Measurements from ENCODE around the gene PODXL2.

PODXL2 gene

DNA sequence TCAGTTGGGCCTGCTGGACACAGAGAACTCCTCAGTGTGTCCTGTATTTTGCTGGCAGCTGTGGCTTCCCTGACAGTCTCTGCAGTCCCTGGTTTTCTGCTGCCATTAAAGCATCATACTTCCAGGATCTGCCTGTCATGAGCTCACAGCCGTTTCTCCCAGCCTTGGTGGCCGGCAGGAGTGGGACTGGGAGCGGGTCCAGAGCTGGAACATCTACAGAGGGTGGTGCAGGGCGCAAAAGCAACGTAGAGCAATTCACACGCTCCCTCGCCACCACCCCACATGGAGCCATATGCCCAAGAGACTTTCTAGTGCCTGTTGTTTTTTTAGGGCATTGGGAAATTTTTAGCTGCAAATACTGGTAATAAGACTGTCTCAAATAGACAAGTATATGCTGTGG, 77.3 kb downstream of the PODXL2 start:
- no peak for DNase-seq
- Histone ChIP-seq H3K4me3 (ENCODE audit: insufficient read depth, low read depth, low read length, poor library complexity, severe bottlenecking) (no peak overlapping the region), H3K27me3 (replicated peaks; ENCODE audit: control insufficient read depth, insufficient read depth, low read length, poor library complexity, severe bottlenecking) (no peaks in the 10 kb centered on the region), H3K27ac (ENCODE audit: insufficient read depth, low read length, poor library complexity, severe bottlenecking) (no peak overlapping the region), H3K36me3 (ENCODE audit: control insufficient read depth, insufficient read depth, low read length) (no peaks in the 10 kb centered on the region), H3K4me1 (ENCODE audit: control insufficient read depth, insufficient read depth, low read length, poor library complexity, severe bottlenecking) (no peaks in the 10 kb centered on the region), H3K9me3 (ENCODE audit: control insufficient read depth, low read length) (no peaks in the 10 kb centered on the region)

DNA sequence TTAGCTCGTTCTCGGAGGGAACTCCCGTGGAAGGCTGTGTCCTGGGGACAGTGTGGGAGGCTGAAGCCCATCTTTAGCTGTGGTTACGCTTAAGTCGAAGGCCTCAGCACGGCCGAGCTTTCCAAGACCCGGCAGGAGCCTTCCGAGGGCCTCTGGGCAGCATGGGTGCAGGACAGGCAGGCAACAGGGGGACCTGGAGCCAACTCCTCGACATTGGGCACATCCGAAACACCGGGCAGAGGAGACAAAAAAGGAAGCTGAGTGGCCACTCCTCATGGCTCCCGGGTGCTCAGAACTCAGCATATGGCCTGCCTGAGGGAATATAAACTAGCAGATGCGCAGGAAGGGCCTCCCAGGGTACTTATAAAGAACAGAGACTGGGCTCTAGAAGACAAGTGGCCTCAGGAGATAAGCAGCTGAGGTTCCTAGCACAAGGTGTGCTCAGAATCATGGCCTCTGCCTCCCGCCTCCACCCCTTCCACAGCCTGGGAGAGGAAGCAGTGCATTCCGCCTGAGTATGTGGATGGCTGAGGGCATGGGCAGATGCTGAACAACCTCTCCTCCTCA, 77.9 kb downstream of the PODXL2 start:
- Histone ChIP-seq H3K36me3 (ENCODE audit: control insufficient read depth, insufficient read depth, low read length) (no peaks in the 10 kb centered on the region), H3K4me1 (ENCODE audit: control insufficient read depth, insufficient read depth, low read length, poor library complexity, severe bottlenecking) (no peaks in the 10 kb centered on the region), H3K27me3 (replicated peaks; ENCODE audit: control insufficient read depth, insufficient read depth, low read length, poor library complexity, severe bottlenecking) (no peaks in the 10 kb centered on the region), H3K4me3 (ENCODE audit: insufficient read depth, low read depth, low read length, poor library complexity, severe bottlenecking) (no peak overlapping the region), H3K27ac (ENCODE audit: insufficient read depth, low read length, poor library complexity, severe bottlenecking) (no peak overlapping the region), H3K9me3 (ENCODE audit: control insufficient read depth, low read length) (no peaks in the 10 kb centered on the region)
- no peak for DNase-seq

DNA sequence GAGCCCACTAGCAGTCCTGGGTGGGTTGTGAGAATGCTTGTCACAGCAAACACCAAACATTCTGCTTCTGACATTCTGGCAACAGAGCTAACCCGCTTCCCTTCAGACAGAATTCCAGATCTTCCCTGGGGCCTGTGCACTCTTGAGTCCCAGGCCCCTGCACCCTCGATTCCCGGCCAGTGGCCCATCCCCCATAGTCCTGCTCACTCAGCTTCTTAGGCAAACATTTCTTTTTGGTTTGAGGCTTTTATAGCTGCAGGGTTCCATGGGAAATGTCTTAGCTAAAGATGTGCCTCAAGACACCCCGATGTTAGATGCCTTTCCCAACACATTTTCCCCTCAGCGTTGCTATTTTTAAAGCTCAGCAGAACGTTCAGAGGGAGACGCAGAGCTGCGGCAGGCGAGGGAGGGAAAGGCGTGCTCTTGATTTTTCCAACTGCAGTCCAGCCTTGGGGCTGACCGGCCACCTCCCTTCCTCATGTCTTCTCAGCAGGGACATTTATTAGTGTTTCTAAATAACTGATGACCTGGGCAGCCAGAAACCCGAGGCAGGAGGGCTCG, 78.9 kb downstream of the PODXL2 start:
- Histone ChIP-seq H3K27ac (ENCODE audit: insufficient read depth, low read length, poor library complexity, severe bottlenecking) (no peak overlapping the region), H3K9me3 (ENCODE audit: control insufficient read depth, low read length) (no peaks in the 10 kb centered on the region), H3K36me3 (ENCODE audit: control insufficient read depth, insufficient read depth, low read length) (no peaks in the 10 kb centered on the region), H3K4me1 (ENCODE audit: control insufficient read depth, insufficient read depth, low read length, poor library complexity, severe bottlenecking) (no peaks in the 10 kb centered on the region), H3K4me3 (ENCODE audit: insufficient read depth, low read depth, low read length, poor library complexity, severe bottlenecking) (no peak overlapping the region), H3K27me3 (replicated peaks; ENCODE audit: control insufficient read depth, insufficient read depth, low read length, poor library complexity, severe bottlenecking) (no peaks in the 10 kb centered on the region)
- no peak for DNase-seq

DNA sequence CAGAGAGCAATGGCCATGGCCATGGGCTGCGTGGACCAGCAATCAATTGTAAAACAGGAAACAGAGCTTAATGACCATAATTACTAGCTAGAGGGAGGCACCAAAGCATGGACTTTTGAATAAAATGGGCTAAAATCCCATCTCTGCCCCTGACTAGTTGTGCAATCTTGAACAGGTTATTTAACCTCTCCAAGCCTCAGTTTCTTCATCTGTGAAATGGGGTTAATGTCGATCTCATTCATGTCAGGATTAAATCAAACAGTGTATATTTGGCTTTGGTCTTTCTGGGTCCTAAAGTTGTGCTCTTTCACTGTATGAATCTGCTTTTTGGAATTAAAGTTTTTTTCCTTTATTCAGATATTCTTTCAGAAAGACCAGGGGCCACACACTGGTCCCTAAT, 79.9 kb downstream of the PODXL2 start:
- Histone ChIP-seq H3K27me3 (replicated peaks; ENCODE audit: control insufficient read depth, insufficient read depth, low read length, poor library complexity, severe bottlenecking) (no peaks in the 10 kb centered on the region), H3K4me1 (ENCODE audit: control insufficient read depth, insufficient read depth, low read length, poor library complexity, severe bottlenecking) (no peaks in the 10 kb centered on the region), H3K27ac (ENCODE audit: insufficient read depth, low read length, poor library complexity, severe bottlenecking) (no peak overlapping the region), H3K9me3 (ENCODE audit: control insufficient read depth, low read length) (no peaks in the 10 kb centered on the region), H3K36me3 (ENCODE audit: control insufficient read depth, insufficient read depth, low read length) (no peaks in the 10 kb centered on the region), H3K4me3 (ENCODE audit: insufficient read depth, low read depth, low read length, poor library complexity, severe bottlenecking) (no peak overlapping the region)
- DNase-seq = no peak

DNA sequence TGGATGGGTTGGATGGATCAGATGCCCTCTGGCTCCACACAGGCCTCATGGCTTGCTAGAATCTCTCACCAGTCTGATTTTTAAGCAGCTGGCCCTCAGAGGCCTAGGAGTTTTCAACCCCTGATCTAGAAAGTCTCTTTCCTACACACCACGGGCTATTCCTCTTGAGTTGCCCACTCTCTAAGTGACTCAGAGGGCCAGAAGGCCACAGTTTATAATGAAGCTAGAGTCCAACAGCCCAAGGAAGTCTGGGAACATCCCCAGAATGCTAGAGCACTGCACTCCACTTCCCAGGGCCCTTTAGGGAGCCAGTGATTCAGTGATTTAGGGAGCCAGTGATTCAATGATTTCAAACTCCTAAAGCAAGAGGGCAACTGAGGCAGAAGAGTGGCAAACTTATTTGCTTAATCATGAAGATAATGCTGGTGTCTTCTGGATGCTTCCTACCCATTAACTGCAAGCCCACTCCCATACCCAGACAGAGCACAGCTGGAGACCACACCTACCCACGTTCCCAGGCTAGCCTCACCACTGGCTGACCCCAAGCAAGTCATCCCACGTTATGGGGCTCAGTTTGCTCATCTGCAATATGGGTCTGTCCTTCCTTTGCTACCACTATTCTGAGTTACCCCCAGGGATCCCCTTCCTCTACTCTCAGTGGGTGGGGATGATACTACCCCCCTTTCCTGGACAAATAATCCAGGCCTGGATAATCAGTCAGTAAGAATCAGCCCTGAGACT, 80.5 kb downstream of the PODXL2 start:
- DNase-seq = no peak
- Histone ChIP-seq H3K9me3 (ENCODE audit: control insufficient read depth, low read length) (no peaks in the 10 kb centered on the region), H3K4me3 (ENCODE audit: insufficient read depth, low read depth, low read length, poor library complexity, severe bottlenecking) (no peak overlapping the region), H3K4me1 (ENCODE audit: control insufficient read depth, insufficient read depth, low read length, poor library complexity, severe bottlenecking) (no peaks in the 10 kb centered on the region), H3K27ac (ENCODE audit: insufficient read depth, low read length, poor library complexity, severe bottlenecking) (no peak overlapping the region), H3K27me3 (replicated peaks; ENCODE audit: control insufficient read depth, insufficient read depth, low read length, poor library complexity, severe bottlenecking) (no peaks in the 10 kb centered on the region), H3K36me3 (ENCODE audit: control insufficient read depth, insufficient read depth, low read length) (no peaks in the 10 kb centered on the region)

DNA sequence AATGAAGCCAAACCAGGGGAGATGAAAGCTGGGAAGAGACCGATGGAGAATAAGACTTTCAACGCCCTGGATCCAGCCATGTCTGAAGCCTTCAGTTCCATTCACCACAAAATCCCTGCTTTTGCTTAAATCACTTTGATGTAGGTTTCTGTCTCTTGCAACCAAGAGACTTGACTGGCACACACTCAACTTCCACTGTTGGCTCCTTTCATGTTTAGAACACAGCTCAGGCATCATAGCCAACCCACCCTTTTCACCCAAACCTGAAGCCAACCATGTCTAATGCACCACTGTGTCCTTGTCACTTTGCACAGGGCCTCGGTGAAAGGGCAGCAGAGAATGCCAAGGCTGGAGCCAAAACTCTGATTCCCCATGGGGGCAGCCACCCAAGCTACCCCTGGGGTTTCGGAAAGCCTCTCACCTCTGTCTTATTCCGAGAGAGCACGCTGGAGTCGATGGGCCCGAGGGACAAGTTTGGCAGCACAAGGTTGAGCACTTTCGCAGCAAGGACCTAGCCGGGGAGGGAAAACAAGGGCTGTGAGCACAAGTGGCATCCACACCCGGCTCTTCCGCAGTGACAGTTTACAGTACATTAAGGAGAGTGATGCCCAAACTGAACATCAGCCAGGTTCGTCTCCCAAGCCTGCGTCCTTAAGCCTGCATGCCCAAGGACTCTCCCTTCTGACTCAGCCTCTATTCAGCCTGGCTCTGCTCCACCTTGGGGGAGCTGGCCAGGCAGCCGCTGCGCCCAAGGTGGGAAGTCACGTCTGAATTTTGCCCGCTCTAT, 81.4 kb downstream of the PODXL2 start:
- Histone ChIP-seq H3K4me1 (ENCODE audit: control insufficient read depth, insufficient read depth, low read length, poor library complexity, severe bottlenecking) (no peaks in the 10 kb centered on the region), H3K4me3 (ENCODE audit: insufficient read depth, low read depth, low read length, poor library complexity, severe bottlenecking) (no peak overlapping the region), H3K9me3 (ENCODE audit: control insufficient read depth, low read length) (no peaks in the 10 kb centered on the region), H3K27ac (ENCODE audit: insufficient read depth, low read length, poor library complexity, severe bottlenecking) (no peak overlapping the region), H3K36me3 (ENCODE audit: control insufficient read depth, insufficient read depth, low read length) (no peaks in the 10 kb centered on the region), H3K27me3 (replicated peaks; ENCODE audit: control insufficient read depth, insufficient read depth, low read length, poor library complexity, severe bottlenecking) (no peaks in the 10 kb centered on the region)
- no peak for DNase-seq

DNA sequence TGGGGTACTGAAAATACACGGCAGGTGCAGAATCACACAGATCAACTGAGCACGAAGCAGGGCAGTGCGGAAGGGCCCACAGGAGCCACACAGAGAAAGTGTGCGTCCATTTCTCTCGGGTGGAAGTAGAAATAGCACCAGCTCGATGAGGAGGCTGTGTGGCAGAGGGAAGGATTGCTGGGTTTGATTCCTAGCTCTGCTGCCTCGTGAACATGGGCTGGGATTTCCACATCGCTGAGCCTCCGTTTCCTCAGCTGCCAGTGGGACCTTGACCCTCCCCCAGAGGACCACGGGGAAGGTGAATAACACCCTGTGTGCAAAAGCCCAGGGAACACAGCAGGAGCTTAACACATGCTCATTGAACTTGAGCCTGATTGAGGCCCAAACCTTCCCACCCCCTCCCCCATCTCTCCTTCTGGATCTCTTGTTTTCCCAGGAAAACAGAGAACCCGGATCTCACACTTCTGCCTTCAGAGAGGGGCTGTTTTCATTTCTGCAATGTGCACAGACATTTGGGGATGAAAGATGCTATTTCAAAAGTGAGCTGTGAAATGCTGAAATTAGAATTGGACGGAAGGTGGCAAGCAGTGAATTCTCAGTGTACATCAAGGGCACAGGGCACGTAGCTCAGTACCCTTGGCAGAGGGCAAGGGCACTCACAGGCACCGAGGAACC, 82.2 kb downstream of the PODXL2 start:
- DNase-seq = no peak
- H3K9me3 ChIP-seq (ENCODE audit: control insufficient read depth, low read length) = no peaks in the 10 kb centered on the region

DNA sequence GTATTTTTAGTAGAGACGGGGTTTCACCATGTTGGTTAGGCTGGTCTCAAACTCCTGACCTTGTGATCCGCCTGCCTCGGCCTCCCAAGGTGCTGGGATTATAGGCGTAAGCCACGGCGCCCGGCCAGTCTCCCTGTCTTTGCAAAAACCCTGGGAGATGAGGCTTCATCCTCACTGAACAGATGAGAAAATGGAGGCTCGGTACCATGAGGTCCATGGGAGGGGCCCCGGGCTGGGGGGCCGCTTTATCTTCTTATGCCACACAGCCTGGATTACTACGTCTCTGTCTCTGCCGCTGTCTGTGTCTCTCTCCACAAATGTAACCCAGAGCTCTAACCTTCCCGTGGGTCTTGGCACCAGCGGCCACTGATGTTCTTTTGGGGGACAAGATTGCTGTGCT, 82.9 kb downstream of the PODXL2 start:
- Histone ChIP-seq H3K27me3 (replicated peaks; ENCODE audit: control insufficient read depth, insufficient read depth, low read length, poor library complexity, severe bottlenecking) (no peaks in the 10 kb centered on the region), H3K36me3 (ENCODE audit: control insufficient read depth, insufficient read depth, low read length) (no peaks in the 10 kb centered on the region), H3K27ac (ENCODE audit: insufficient read depth, low read length, poor library complexity, severe bottlenecking) (no peak overlapping the region), H3K9me3 (ENCODE audit: control insufficient read depth, low read length) (no peaks in the 10 kb centered on the region), H3K4me3 (ENCODE audit: insufficient read depth, low read depth, low read length, poor library complexity, severe bottlenecking) (no peak overlapping the region), H3K4me1 (ENCODE audit: control insufficient read depth, insufficient read depth, low read length, poor library complexity, severe bottlenecking) (no peaks in the 10 kb centered on the region)
- no peak for DNase-seq

More for the DNA sequence above, 82.2 kb downstream of the PODXL2 start:
- H3K4me3 ChIP-seq (ENCODE audit: insufficient read depth, low read depth, low read length, poor library complexity, severe bottlenecking) = no peak overlapping the region
- H3K36me3 ChIP-seq (ENCODE audit: control insufficient read depth, insufficient read depth, low read length) = no peaks in the 10 kb centered on the region
- H3K27ac ChIP-seq (ENCODE audit: insufficient read depth, low read length, poor library complexity, severe bottlenecking) = no peak overlapping the region
- no peaks in the 10 kb centered on the region for H3K4me1 ChIP-seq (ENCODE audit: control insufficient read depth, insufficient read depth, low read length, poor library complexity, severe bottlenecking)
- H3K27me3 ChIP-seq (replicated peaks; ENCODE audit: control insufficient read depth, insufficient read depth, low read length, poor library complexity, severe bottlenecking) = no peaks in the 10 kb centered on the region

DNA sequence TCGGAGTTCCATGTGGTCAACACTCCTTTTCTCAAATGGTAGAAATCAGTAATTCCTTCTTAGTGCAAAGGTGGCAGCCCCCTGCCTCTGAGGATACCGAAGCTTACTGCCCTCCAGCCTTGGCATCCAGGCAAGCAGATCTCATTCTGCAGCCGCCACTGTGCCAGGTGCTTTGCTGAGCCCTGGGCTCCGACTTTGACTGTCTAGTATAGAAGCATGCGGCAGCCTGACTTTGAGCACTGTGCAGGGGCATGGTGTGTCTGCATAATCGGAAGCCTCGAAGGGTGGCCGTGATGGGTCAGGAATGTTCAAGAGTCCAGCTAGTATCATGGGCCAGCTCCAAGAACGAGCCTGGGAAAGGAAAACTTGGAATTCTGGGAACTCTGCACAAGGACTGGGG, 83.5 kb downstream of the PODXL2 start:
- Histone ChIP-seq H3K4me1 (ENCODE audit: control insufficient read depth, insufficient read depth, low read length, poor library complexity, severe bottlenecking) (no peaks in the 10 kb centered on the region), H3K27me3 (replicated peaks; ENCODE audit: control insufficient read depth, insufficient read depth, low read length, poor library complexity, severe bottlenecking) (no peaks in the 10 kb centered on the region), H3K4me3 (ENCODE audit: insufficient read depth, low read depth, low read length, poor library complexity, severe bottlenecking) (no peak overlapping the region), H3K36me3 (ENCODE audit: control insufficient read depth, insufficient read depth, low read length) (no peaks in the 10 kb centered on the region), H3K9me3 (ENCODE audit: control insufficient read depth, low read length) (no peaks in the 10 kb centered on the region), H3K27ac (ENCODE audit: insufficient read depth, low read length, poor library complexity, severe bottlenecking) (no peak overlapping the region)
- no peak for DNase-seq

Measured in effector memory CD4-positive, alpha-beta T cell (primary cell).